Measurements from ENCODE around the gene KISS1R.

KISS1R gene

GRCh38 chr19:940591-941291 is 23.6 kb downstream of the KISS1R start:
- peak; percentile 61 for DNase-seq

GRCh38 chr19:941292-942132 is 24.4 kb downstream of the KISS1R start:
- no peak for DNase-seq

- no peak for DNase-seq
Observed at GRCh38 chr19:942133-942645, 25.1 kb downstream of the KISS1R start.

- DNase-seq = no peak
Observed at GRCh38 chr19:943551-944170, 26.5 kb downstream of the KISS1R start.

- no peak for DNase-seq
Observed at GRCh38 chr19:944171-944567, 27.0 kb downstream of the KISS1R start.

- no peak for DNase-seq
Observed at GRCh38 chr19:944663-945241, 27.6 kb downstream of the KISS1R start.

- no peak for DNase-seq
Observed at GRCh38 chr19:945401-946252, 28.5 kb downstream of the KISS1R start.

GRCh38 chr19:947090-947706 is 30.1 kb downstream of the KISS1R start:
- no peak for DNase-seq

- no peak for DNase-seq
Observed at GRCh38 chr19:947707-948539, 30.8 kb downstream of the KISS1R start.

- no peak for DNase-seq
Observed at GRCh38 chr19:948842-949496, 31.8 kb downstream of the KISS1R start.

GRCh38 chr19:950352-951066 is 33.4 kb downstream of the KISS1R start:
- no peak for DNase-seq

GRCh38 chr19:952049-952679 is 35.0 kb downstream of the KISS1R start:
- DNase-seq = no peak

- no peak for DNase-seq
Observed at GRCh38 chr19:952680-953444, 35.7 kb downstream of the KISS1R start.

- DNase-seq = no peak
Observed at GRCh38 chr19:953445-954271, 36.5 kb downstream of the KISS1R start.

- no peak for DNase-seq
Observed at GRCh38 chr19:954272-954671, 37.1 kb downstream of the KISS1R start.

- no peak for DNase-seq
Observed at GRCh38 chr19:954672-955494, 37.8 kb downstream of the KISS1R start.

Data from effector CD4-positive, alpha-beta T cell (primary cell).